ENCODE data around the gene CPT2. TPM values are rescaled to one million over a fixed set of nuclear protein-coding genes. Genes with fewer than 3 reads are reported as not detected.

The CPT2 gene
- total and polyA plus RNA-seq, 2 donors (not counting 1 experiment from before 2014, with no cell fraction given) = 17.2 to 18.3 TPM

DNA sequence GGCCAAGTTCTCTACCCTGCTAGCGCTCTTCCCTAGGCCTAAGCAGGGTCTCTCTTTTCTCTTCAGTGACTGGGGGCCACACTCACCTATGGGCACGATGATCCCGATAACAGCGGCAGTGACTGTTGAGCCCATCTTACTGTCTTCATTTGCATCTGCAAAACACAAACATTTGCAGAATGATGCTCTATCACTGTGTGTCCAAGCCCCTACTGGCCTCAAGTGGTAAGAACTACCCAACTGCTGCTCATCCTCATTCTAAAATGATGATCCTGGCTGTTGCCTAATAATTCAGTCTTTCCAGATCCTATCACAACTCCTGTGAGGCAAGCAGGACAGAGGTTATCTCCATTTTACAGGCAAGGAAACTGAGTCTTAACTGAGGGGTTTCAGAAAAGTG is 58.4 kb downstream of the CPT2 start:
- Histone ChIP-seq H2AFZ (ENCODE audit: low read length) (no peak overlapping the region), H3K27me3 (ENCODE audit: control insufficient read depth, insufficient read depth, low read length) (no peaks in the 10 kb centered on the region), H3K9ac (ENCODE audit: insufficient read depth, low read length) (no peak overlapping the region), H3K79me2 (ENCODE audit: control insufficient read depth, insufficient read depth, low read length) (no peaks in the 10 kb centered on the region), H3K4me3 (replicated peaks in 1 of 4; ENCODE audit: control extremely low read depth in 1 of 4, insufficient read depth in 1 of 4, low read depth in 3 of 4, low read length in 4 of 4) (no peak overlapping the region), H3K4me2 (ENCODE audit: extremely low read depth, insufficient read depth, low read length) (no peak overlapping the region), H3K9me3 (ENCODE audit: control insufficient read depth, insufficient read depth, low read depth, low read length) (no peaks in the 10 kb centered on the region), H3K4me1 (ENCODE audit: control insufficient read depth, extremely low read depth, insufficient read depth, low read length) (no peaks in the 10 kb centered on the region), H3K27ac (ENCODE audit: insufficient read depth, low read length) (no peak overlapping the region), H3K36me3 (ENCODE audit: control insufficient read depth, insufficient read depth, low read length) (no peaks in the 10 kb centered on the region), H4K20me1 (ENCODE audit: control insufficient read depth, extremely low read depth, insufficient read depth, low read length) (no peaks in the 10 kb centered on the region)
- no peak for DNase-seq (ENCODE audit: low read depth in 2 of 2)
- TF ChIP-seq EZH2 (IDR thresholded peaks at IDR 0.05; ENCODE audit: low read length, missing control alignments) = no peak
- TF ChIP-seq, protein P1, sequence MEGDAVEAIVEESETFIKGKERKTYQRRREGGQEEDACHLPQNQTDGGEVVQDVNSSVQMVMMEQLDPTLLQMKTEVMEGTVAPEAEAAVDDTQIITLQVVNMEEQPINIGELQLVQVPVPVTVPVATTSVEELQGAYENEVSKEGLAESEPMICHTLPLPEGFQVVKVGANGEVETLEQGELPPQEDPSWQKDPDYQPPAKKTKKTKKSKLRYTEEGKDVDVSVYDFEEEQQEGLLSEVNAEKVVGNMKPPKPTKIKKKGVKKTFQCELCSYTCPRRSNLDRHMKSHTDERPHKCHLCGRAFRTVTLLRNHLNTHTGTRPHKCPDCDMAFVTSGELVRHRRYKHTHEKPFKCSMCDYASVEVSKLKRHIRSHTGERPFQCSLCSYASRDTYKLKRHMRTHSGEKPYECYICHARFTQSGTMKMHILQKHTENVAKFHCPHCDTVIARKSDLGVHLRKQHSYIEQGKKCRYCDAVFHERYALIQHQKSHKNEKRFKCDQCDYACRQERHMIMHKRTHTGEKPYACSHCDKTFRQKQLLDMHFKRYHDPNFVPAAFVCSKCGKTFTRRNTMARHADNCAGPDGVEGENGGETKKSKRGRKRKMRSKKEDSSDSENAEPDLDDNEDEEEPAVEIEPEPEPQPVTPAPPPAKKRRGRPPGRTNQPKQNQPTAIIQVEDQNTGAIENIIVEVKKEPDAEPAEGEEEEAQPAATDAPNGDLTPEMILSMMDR (conservative IDR thresholded peaks at IDR 0.05 in 1 of 2, IDR thresholded peaks at IDR 0.05 in 1 of 2; ENCODE audit: low read depth in 1 of 2, low read length in 2 of 2) = no peak

DNA sequence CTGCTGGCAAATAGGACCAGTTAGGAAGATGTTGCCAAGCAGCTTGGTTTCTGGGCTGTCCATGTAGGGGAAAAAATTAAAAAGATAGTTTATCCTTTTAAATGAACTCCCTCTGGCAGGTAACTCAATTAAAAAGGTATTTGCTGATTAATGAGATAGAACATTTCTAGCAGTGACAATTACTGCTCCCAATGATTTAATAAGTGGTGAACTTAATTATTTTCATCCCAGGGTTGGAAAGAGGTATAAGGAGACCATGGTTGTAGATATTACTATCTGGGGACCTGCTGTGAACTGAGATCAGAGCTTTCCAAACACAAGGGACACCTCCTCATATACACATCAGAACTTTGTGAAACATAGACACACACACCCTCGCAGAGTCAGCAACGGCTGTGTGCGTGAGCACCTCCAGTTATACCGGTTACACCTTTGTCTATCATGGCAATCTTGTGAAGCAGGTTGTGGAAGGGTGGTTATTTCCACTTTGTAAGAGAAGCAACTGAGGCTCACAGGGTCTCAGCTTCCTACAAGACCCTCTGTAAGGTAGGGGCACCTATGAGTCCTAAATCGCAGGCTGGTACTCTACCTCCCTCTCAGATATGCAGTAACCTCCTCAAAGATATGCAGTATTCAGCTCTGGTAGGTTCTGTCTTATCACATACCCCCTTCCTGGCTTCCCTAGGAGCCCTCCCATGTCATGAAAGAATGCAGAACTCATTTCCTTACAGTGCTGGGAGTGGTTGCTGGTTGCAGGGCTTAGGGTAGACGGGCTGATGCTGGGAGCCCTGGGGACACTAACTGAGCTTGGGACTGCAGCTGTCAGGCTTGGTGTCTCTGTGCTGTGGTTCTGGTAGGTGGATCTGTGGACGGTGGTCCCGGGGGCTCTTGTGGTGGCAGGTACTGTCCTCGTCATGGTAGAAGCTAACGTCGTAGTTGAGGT is 60.2 kb downstream of the CPT2 start:
- peaks cover 5% of the 10 kb centered on the region for H3K36me3 ChIP-seq (ENCODE audit: control insufficient read depth, insufficient read depth, low read length)
- H2AFZ ChIP-seq (ENCODE audit: low read length) = no peak overlapping the region
- H3K9ac ChIP-seq (ENCODE audit: insufficient read depth, low read length) = no peak overlapping the region
- no peaks in the 10 kb centered on the region for H3K79me2 ChIP-seq (ENCODE audit: control insufficient read depth, insufficient read depth, low read length)
- H3K27me3 ChIP-seq (ENCODE audit: control insufficient read depth, insufficient read depth, low read length) = no peaks in the 10 kb centered on the region
- H3K4me3 ChIP-seq (replicated peaks in 1 of 4; ENCODE audit: control extremely low read depth in 1 of 4, insufficient read depth in 1 of 4, low read depth in 3 of 4, low read length in 4 of 4) = no peak overlapping the region
- DNase-seq (ENCODE audit: low read depth in 2 of 2) = no peak
- H3K4me1 ChIP-seq (ENCODE audit: control insufficient read depth, extremely low read depth, insufficient read depth, low read length) = no peaks in the 10 kb centered on the region
- H3K9me3 ChIP-seq (ENCODE audit: control insufficient read depth, insufficient read depth, low read depth, low read length) = no peaks in the 10 kb centered on the region
- no peak for TF ChIP-seq EZH2 (IDR thresholded peaks at IDR 0.05; ENCODE audit: low read length, missing control alignments)
- TF ChIP-seq, protein P1 (conservative IDR thresholded peaks at IDR 0.05 in 1 of 2, IDR thresholded peaks at IDR 0.05 in 1 of 2; ENCODE audit: low read depth in 1 of 2, low read length in 2 of 2) = no peak
- H3K4me2 ChIP-seq (ENCODE audit: extremely low read depth, insufficient read depth, low read length) = no peak overlapping the region
- no peak overlapping the region for H3K27ac ChIP-seq (ENCODE audit: insufficient read depth, low read length)
- H4K20me1 ChIP-seq (ENCODE audit: control insufficient read depth, extremely low read depth, insufficient read depth, low read length) = no peaks in the 10 kb centered on the region

DNA sequence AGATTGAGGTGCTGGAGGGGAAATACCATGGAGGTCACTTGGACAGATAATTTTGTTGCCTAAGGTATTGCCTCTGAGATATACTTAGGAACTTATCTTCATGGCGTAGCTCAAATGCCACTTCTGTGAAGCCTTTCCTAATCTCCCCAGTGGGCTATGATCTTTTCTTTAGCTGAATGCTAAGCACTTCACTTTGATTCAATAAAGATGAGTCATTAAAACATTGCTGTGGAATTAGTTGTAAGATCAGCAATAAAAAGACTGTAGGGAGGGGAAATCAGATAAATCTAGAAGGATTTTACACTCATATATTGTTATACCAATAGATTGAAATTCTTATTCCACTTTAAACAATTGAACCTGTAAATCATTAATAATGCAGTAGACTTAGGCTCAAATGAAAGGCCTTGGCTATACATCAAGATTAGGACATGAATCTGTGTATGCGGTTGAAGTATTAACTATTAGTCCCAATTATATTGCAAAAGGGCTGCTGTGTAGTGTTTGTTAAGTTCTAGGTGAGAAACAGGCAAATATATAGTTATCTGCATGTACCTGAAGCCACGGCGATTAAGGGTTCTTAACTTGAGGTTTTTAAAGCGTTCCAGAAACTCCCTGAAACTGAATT is 60.9 kb downstream of the CPT2 start:
- no peaks in the 10 kb centered on the region for H3K4me1 ChIP-seq (ENCODE audit: control insufficient read depth, extremely low read depth, insufficient read depth, low read length)
- TF ChIP-seq, protein P1 (conservative IDR thresholded peaks at IDR 0.05 in 1 of 2, IDR thresholded peaks at IDR 0.05 in 1 of 2; ENCODE audit: low read depth in 1 of 2, low read length in 2 of 2) = no peak
- no peak overlapping the region for H3K4me3 ChIP-seq (replicated peaks in 1 of 4; ENCODE audit: control extremely low read depth in 1 of 4, insufficient read depth in 1 of 4, low read depth in 3 of 4, low read length in 4 of 4)
- DNase-seq (ENCODE audit: low read depth in 2 of 2) = no peak
- H3K27me3 ChIP-seq (ENCODE audit: control insufficient read depth, insufficient read depth, low read length) = no peaks in the 10 kb centered on the region
- peaks cover 5% of the 10 kb centered on the region for H3K36me3 ChIP-seq (ENCODE audit: control insufficient read depth, insufficient read depth, low read length)
- no peak overlapping the region for H2AFZ ChIP-seq (ENCODE audit: low read length)
- H3K27ac ChIP-seq (ENCODE audit: insufficient read depth, low read length) = no peak overlapping the region
- no peaks in the 10 kb centered on the region for H4K20me1 ChIP-seq (ENCODE audit: control insufficient read depth, extremely low read depth, insufficient read depth, low read length)
- no peak overlapping the region for H3K4me2 ChIP-seq (ENCODE audit: extremely low read depth, insufficient read depth, low read length)
- H3K79me2 ChIP-seq (ENCODE audit: control insufficient read depth, insufficient read depth, low read length) = no peaks in the 10 kb centered on the region
- H3K9ac ChIP-seq (ENCODE audit: insufficient read depth, low read length) = no peak overlapping the region
- no peaks in the 10 kb centered on the region for H3K9me3 ChIP-seq (ENCODE audit: control insufficient read depth, insufficient read depth, low read depth, low read length)
